NCI-H2029 (cell line): Measurements from ENCODE around the gene EFNA5.

Experiments used
- DNase-seq: peaks from one replicate; lab custom pipeline; 2025; lab: John Stamatoyannopoulos, UW

The EFNA5 gene

DNA sequence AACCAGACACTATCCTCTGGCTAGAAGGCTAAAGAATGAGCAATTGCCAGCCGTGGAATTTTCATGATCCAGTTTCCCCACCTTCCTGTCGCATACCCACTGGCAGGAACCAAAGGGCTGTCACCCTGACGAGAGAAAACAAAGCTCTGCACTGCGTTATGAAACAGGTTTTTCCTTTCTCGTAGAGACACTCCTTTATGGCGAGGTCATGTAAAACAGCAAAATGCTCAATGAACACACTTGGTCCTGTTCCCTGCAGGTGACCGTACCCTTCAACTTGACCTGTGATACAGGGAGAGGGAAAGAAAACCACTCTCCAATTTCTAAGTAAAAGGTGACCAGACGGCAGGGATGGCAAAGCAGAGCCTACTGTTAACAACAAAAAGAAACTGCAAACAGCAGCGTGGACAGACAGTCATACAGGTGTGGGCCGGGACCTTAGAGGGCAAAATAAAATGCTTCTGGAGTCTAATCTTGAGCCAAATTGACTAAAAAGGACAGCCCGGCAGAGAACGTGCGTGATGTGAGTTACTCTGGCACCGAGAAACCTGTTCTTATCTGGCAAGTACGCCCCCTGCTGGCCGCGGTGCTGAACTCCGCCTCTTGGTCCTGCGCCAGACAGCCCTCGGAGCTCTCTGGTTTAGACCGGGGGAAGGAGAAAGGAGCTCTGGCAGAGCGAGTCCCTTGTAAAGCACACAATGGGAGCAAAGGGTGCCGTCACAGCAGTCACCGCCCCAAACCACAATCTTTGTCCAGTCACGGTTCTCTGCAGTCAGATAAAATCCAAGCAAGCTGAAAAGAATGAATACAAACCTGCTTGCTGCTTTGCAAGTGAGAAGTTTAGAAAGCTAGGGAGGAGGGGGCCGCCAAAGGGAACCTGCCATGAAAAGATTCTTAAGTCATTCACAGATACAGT lies 98.9 kb downstream of the EFNA5 start:
- peak; percentile 94 for DNase-seq

DNA sequence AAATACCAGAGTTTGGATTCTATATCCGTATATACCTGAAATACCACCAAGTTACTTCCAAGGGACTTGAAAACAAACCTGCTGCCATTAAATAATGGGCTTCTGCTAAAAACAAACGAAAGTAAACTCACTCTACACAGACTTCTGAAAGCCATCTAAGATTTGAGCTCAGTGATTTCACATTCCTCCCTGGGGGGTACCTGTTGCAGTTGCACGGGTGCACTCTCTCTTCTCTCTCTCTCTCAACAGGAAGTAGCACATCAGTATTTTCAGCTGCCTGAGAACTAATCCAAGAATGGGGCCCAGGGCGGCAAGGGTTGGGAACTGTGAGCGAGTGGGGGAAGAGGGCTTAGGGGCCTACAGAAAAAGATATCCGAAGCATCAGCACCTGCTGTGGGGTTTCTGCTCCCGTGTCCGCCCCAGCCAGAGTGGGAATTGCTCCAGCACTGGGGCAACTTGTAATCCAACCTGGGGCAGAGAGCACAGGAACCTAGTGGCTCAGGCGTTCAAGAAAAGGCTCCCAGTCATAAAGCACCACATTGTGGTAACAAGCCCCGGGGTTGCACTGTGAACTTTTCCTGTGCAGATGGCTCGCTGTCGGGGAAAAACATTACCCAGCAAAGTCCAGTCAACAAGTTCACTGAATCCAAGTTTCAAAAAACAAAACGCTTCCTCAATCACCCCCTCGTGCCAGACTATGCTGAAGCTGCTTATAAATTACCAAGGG lies 99.8 kb downstream of the EFNA5 start:
- peak; percentile 8 for DNase-seq

DNA sequence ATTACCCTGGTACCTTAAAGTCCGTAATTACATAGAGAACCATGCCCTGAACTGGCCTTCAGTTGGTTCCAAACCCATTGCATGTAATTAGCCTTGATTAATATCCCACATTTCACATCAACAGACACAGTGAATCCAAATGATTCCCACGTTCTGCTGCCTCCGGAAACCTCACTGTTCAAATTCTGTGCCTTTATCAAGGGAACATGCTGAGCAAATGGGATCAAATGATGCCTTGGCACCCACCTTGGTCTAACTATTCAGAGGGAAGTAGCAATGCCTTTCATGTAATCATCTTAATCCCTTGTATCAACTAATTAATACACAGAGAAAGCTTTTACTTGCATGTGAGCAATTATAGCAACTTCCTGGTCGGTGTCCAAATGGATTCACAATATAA lies 100.6 kb downstream of the EFNA5 start:
- no peak for DNase-seq

DNA sequence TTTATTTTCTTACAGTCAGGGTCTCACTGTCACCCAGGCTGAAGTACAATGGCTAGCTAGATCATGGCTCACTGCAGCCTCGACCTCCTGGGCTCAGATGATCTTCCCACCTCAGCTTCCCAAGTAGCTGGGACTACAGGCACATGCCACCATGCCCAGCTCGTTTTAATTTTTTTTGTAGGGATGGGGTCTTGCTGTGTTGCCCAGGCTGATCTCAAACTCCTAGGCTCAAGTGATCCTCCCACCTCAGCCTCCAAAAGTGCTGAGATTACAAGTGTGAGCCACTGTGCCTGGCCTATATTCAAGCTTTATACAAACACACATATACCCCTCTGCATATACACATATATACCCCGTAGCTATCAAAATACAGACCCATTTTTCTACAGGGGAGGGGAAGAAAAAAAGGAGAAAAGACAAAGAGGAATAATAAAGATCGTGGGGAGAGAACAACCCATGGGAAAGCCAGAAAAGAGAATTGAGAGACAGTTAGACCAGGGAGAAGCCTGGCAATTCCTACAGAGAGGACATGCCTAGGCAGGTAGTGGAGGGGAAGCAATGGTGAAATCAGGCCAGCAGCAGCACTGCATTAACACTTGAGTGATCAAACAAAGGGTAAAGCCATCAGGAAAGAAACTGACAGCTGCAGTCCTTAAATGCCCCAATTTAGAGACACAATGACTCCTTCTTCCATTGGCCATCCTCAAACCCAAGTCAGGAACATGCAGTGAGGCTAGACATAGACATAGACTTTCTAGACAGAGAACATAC lies 102.7 kb downstream of the EFNA5 start:
- DNase-seq = peak; percentile 8

DNA sequence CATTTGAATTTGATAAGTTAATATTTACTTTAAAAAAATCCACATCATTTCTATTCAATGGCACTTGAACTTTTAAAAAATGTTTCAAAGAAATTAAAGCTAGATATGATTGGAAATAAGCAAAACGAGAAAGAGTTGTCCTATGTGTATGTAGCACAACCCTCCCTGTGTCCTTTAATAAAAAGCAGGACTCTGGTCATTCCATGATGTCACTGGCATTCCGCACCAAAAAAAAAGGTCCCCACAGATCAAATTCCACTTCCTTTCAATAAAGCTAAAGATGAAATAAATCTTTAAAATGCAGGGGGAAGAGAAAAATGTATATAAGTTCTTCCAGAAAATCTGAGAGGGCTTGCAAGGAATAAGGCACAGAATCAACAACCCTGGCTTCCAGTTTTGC lies 103.8 kb downstream of the EFNA5 start:
- DNase-seq = no peak

DNA sequence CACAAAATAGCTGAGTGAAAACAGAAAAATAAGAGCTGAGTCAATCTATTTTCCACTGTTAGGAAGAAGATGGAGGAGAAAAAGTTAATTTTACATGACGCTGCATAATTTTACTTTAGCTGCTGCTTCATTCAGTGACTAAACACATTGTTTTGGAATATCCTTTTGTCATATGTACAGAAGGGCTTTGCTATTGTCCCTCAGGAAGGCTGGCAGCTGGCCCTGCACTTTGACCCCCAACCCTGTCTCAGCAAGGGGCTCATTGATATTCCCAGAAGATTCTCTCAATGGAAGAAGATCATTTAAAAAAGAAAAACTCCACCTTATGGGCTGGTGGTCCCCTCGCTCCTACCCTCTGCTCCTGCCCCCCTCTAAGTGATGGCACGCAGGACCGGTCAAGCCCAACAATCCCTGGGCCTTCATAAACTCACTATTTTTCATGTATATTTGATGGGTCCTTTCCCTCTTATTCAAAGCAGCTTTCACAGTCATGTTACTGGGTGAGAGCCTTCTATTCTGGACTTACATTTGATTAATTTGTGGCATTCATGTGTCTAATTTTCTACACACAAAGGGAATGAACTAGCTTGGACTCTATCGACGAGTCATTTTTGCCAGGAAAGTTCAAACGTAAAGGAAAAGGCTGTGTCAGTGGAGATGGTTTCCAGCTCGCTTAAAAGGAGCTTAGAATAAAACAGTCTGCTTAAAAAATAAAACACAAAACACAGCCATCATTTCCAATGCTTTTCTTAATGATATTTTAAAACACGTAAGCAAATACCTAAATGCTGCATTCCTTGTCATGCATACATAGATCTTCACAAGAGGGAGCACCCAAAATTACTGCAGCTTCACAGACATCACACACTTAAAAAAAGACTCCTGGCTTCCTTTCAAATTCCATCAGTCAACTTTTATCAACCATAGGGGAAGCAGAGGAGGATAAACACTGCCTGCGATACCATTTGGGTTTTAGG lies 104.7 kb downstream of the EFNA5 start:
- no peak for DNase-seq

DNA sequence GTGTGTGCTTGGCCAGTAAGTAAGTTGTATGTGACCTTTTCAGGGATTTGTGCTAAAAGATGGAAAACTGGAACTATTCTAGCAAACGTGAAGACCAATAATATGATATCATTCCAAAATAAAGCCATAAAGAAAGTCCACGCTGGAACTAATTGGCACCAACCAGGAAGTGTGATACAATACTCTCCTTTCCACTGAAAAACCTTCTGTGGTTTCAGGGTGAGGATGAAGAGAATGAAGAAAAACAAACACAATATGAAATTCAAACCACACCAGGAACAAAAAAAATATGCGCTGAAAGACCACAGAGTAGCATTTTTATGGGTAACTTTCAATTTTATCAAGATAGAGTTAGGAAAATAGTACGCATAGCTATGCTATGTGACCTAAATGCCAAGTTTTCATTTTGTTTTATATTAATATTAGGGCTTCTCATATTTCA lies 105.8 kb downstream of the EFNA5 start:
- peak; percentile 25 for DNase-seq

DNA sequence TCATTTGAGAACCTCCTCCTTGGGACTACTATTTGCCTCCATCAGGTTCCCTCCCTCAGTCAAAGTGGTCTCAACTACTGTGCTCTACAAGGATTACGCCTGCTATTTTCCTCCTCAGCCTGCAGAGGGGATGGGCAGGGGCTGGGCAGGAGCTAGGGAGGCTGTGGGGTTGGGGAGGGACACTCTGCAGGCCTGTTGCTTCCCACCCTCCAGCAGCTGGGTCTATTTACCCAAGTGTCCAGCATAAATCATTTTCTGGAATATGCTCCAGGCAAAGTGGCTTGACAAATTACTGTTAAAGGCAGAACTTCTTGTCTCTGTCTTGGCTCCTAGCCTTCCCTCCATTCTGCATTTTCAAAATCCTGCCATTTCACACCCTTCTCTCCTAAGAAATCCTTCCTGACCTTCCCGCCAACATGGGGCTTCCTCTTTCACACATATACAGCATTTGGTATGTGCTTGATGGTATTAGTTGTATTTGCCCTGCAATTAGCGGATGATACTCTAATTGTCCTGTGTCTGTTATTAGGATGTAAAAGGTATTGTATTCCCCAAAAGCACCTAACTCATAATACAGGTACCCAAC lies 106.7 kb downstream of the EFNA5 start:
- no peak for DNase-seq

DNA sequence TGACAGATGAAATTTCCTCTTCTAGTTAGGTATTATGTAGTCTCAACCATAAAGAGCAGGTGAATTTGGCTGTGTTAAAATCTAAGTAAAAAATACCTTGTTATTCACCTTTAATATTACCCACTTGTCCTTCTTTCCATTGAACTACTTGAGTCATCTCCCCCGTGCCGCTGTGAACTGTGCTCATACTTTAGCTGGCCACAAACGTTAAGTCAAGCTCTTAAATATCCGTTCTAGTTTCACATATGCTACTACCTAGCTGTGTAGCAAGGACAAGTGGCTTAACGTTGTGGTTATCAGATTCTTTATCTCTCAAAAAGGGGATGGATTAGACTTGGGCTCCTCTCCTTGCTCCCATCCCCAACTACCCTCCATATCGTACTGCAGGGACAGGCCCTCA lies 110.4 kb downstream of the EFNA5 start:
- DNase-seq = no peak

DNA sequence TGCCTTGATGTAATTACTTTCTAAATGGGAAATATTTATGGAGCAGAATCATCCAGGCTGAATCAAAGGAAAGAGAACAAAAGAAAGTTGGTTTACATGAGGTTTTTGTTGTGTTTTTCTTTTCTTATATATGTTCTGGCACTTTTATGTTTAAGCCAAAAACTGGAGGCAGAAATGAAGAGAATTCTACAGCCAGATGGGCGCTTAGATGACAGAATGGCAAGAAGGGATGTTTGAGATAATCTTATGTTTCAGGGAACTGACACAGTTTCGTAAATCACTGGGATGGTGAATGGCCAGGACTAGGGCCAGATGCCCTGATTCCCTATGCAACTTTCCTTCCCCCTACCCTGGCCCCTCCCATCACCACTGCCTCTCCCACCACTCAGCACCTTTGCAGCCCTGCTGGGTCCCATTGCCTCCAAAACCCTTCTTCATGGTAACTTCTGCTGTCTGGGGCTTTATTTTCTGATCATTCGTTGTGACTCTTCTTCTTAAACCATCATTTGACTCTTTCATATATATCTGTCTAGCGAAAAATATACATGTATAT lies 111.8 kb downstream of the EFNA5 start:
- no peak for DNase-seq

DNA sequence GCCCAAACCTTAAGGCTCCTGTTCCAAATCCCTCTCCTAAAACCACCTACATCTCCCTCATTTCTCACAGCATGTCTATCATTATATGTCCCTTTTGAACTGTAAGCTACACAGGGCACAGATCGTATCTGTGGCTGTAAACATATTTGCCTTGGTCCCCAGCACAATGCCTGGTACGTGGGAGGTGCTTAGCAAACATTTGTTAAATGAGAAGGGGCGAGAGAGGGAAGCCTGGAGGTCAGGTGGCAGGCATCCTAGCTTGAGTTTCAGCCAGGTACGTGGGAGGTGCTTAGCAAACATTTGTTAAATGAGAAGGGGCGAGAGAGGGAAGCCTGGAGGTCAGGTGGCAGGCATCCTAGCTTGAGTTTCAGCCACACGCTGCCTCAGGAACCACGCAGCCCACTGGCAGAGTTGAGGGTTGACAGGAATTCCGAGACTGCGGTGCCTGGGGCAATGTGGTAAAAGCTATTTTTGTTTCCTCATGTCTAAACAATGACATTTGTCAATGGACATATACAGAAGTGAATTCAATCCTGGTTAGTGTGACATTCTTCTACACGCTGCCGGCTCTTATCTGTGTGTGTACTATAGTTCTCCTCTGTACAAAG lies 113.6 kb downstream of the EFNA5 start:
- DNase-seq = no peak

DNA sequence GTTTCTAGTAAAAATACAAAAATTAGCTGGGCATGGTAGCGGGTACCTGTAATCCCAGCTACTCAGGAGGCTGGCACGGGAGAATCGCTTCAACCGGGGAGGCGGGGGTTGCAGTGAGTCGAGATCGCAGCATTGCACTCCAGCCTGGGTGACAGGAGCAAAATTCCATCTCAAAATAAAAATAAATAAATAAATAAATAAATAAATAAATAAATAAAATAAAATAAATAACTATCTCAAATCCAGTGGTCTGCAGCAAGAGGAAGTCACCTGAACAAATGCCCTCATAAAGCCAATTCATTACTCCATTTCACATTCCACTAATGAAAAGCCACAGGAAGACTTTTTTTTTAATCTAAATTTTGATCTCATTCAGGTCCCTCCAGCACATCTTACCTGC lies 114.2 kb downstream of the EFNA5 start:
- DNase-seq = no peak

DNA sequence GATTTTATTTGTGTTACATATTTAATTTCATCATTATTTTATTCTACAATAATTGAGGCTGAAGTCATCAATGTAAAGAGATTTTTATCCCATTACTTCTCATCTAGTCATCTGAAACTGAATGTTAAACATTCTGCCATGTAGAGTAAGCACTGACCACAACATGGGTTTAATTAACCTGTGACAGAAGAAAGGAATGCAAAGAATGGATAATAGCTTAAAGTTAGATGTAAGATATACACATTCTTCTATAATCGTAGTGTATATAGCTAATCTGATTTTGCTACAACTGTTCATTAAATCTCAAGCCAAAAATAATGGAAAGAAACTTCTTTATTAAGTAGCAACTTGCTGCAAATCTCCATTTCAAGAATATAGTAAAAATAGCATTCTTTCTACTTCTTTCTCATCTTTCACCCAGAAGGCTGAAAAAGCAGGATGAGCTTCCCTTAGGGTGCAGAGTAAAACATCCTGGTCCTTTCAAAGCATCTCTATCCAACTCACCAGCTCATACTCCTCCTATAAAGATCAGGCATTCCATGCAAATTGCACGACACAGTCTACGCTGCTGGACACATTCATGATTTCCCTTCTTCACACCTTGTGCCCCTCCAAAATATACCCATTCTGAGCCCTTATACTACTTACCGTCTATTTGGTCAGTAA lies 115.2 kb downstream of the EFNA5 start:
- no peak for DNase-seq

DNA sequence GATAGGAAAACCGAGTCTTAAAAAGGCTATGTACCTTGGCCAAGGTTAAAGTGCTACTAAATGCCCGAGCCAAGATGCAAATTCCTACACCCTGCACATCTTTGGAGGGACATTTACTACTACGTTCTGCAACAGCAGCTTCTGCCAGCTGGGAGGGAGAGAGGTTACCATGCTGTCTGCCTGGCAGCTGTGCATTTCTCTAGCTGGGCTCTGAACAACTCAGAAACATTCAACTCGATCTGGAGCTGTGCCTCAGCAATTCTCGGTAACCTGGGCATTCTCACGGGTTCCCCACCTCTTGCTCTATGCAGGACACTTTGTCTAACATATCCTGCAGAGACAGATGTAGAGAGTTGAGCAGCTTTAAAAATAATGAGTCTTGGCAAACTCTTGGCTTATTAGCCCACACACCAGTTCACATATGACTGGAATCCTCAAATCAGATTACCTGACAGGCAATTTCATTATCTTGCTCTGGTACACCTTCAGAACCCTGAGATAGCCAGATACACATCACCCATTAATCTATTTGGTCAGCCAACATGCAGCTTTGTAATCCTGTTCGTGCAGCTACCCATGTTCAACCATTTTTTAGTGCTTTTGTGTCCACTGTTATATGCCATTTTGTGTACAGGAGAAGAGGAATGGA lies 115.8 kb downstream of the EFNA5 start:
- no peak for DNase-seq

DNA sequence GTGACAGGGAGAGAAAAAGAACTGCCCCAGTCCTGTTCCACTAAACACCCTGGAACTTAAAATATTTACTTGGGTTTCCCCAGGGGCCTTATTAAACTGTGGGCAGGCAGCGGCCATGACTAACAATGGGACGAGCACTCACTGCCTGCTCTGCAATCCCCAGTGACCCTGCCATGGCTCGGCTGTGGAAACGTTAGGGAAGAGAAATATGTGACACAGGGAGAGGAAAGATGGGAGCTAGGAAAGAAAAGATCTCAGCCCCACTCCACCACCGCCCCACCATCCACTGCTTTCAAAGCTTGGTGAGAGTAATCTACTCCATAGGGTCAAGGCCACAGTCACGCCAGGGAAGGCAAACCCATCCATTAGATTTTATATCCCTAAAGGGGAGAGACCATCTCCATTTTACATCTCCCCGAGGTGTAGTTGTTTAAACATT lies 117.6 kb downstream of the EFNA5 start:
- no peak for DNase-seq

DNA sequence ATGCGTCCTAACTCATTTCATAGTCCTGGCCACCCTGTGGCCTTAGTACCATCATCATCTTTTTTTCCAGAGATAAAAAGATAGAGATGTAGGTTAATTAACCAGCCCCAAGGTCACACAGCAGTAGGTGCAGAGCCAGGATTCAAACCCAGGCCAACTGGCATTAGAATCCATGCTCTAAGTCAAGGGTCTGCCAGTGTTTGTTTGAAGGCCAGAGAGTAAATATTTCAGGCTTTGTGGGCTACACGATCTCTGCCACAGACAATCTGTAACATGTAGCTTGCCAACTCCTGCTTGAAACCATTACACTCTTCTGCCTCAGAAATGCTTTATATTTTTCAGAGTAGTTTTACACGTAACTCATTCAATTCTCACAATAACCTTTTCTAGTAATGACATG lies 119.6 kb downstream of the EFNA5 start:
- peak; percentile 45 for DNase-seq

DNA sequence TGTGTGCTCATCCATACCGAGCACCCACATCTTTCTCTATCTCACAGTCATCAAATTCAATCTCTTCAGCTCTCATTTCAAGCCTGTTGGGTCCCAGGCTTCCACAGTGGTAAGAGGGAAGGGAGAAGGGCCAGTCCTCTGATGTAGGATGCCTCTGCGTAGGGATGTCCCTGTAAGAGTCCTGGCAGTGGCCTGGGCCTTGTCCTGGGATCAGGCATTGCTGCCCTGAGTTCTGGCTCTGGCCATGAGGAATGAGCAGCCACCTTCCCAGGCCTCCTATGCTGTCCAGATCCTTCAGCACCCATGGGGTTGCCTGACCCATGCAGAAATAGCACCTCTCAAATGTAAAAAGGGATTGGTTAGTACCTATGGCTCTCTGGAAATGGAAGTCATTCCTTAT lies 121.2 kb downstream of the EFNA5 start:
- no peak for DNase-seq

DNA sequence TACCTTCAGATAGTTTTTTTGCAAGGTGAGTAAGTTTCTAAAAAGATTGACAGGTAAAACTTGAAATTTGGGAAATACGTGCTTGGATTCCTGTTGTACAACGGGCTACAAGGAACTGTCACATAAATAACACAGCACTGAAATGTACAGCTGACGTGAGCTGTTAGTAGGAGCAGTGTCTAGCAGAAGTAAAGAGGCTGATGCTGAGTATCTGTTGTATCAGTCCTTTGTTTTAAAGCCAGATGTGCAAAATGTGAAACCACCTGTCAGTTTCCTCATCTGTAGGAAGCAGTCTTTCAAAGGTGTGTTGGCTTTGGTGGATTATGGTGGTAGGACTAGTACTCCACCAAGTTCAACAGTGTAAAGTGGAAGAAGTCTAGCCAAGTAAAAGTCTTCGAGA lies 122.3 kb downstream of the EFNA5 start:
- no peak for DNase-seq

DNA sequence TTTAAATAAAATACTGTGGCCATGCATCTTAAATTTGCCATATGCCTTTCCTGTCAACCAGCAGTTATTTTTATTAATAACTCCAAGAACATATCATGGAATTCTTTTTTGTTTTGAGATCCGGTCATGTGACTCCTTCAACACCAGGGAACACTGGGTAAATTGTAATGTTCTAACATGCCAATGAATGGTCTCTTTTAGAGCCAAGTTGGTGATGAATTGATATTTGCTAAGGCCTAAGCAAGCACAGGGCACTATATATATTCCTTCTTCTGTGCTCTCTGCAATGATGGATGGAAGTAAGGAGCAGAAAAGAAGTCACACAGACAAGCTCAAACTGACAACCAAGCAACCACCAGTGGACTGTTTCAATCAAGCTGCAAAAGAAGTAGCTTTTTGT lies 124.0 kb downstream of the EFNA5 start:
- DNase-seq = no peak
